Heart left ventricle (tissue), 13 donors: Measurements from ENCODE around the gene RSRC2.

ENCODE experiments used
- POLR2A ChIP-seq, 2 donors: fragments of 450-650 bp; IDR thresholded peaks; one replicate each; pipeline ENCODE4 v1.6.1; 2017; ENCODE audit warnings: antibody characterized with exemption in 2 of 2, mild to moderate bottlenecking in 2 of 2, moderate library complexity in 2 of 2
- TF ChIP-seq, protein P1 (sequence below), 12 donors: fragments of 200-600 bp; sonication (generic) in 4 of 12; IDR thresholded peaks; one replicate each; pipeline versions ENCODE4 v1.5.0 to v1.8.0; 2018 to 2022; ENCODE audit warnings: antibody characterized with exemption in 12 of 12, mild to moderate bottlenecking in 5 of 12
- donor health status: ischemic (EF 13 %, LVEDD 7.1; RV severe dilation, severe dysfunction).
- donor health status: DM: no; HTN: yes; CAD: no.
- donor health status: DM: no; HTN: no; CAD: no.
- donor health status: ischemic (EF 25% LVEDD 6.9; RV normal size, moderate dysfunction).
- donor health status: ischemic (EF 25% LVEDD 5.7; RV mildly dilated, moderate dysfunction).
- donor health status: ischemic (EF 35%, LVEDD 5.7; RV mildly dilated, moderate dysfunction).
- donor health status: nonischemic (EF 11% LVEDD 7.7; RV severe dilation, severe dysfunction).
- donor health status: DM: yes; HTN: yes; CAD: no.
- donor health status: PGD.
- donor health status: ischemic (EF 29% LVEDD 5.4; RV normal size, mild dysfunction).
- donor health status: nonischemic (EF 23%, LVEDD 6.1; RV moderate dilation, normal function).

DNA sequence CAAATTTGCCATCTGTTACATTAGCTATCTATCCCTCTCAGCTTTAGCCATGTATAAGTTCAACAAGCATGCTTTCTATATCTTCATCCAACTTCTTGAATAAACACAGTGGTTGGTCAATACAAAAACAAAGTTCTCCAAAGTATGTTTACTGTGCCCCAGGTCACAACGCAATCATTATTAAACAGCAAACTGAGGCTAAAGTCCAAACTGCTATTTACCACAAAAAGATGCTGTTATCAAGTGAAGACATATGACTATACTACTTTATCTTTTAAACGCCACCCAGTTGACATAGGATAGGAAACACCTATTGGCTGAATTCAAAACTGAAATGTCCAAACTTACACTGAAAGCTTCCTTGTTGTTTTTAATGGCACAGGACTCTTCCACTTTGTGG is 37.7 kb downstream of the RSRC2 start:
- TF ChIP-seq, protein P1, sequence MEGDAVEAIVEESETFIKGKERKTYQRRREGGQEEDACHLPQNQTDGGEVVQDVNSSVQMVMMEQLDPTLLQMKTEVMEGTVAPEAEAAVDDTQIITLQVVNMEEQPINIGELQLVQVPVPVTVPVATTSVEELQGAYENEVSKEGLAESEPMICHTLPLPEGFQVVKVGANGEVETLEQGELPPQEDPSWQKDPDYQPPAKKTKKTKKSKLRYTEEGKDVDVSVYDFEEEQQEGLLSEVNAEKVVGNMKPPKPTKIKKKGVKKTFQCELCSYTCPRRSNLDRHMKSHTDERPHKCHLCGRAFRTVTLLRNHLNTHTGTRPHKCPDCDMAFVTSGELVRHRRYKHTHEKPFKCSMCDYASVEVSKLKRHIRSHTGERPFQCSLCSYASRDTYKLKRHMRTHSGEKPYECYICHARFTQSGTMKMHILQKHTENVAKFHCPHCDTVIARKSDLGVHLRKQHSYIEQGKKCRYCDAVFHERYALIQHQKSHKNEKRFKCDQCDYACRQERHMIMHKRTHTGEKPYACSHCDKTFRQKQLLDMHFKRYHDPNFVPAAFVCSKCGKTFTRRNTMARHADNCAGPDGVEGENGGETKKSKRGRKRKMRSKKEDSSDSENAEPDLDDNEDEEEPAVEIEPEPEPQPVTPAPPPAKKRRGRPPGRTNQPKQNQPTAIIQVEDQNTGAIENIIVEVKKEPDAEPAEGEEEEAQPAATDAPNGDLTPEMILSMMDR (IDR thresholded peaks at IDR 0.05) = no peak
- no peak for TF ChIP-seq POLR2A (IDR thresholded peaks at IDR 0.05)
